Uterus (tissue), 2 donors: ENCODE data around the gene CAP1.

ENCODE experiments used
- POLR2A ChIP-seq, 2 donors: fragments of 450-650 bp; IDR thresholded peaks; one replicate each; pipeline ENCODE4 v1.6.1; 2016; ENCODE audit warnings: antibody characterized with exemption in 2 of 2, mild to moderate bottlenecking in 1 of 2, moderate library complexity in 1 of 2
- TF ChIP-seq, protein P1 (sequence below), 4 experiments: fragments of 200-600 bp in 2 of 4; fragments of 450-650 bp in 2 of 4; sonication (generic) in 2 of 4; IDR thresholded peaks; one replicate each; pipeline ENCODE4 v1.5.1; 2016 to 2019; ENCODE audit warnings: antibody characterized with exemption in 4 of 4, mild to moderate bottlenecking in 2 of 4, moderate library complexity in 1 of 4

- TF ChIP-seq POLR2A (IDR thresholded peaks at IDR 0.05): no peak
- TF ChIP-seq, protein P1, sequence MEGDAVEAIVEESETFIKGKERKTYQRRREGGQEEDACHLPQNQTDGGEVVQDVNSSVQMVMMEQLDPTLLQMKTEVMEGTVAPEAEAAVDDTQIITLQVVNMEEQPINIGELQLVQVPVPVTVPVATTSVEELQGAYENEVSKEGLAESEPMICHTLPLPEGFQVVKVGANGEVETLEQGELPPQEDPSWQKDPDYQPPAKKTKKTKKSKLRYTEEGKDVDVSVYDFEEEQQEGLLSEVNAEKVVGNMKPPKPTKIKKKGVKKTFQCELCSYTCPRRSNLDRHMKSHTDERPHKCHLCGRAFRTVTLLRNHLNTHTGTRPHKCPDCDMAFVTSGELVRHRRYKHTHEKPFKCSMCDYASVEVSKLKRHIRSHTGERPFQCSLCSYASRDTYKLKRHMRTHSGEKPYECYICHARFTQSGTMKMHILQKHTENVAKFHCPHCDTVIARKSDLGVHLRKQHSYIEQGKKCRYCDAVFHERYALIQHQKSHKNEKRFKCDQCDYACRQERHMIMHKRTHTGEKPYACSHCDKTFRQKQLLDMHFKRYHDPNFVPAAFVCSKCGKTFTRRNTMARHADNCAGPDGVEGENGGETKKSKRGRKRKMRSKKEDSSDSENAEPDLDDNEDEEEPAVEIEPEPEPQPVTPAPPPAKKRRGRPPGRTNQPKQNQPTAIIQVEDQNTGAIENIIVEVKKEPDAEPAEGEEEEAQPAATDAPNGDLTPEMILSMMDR (IDR thresholded peaks at IDR 0.05): no peak
These were observed 62.4 kb downstream of the CAP1 start for GRCh38 chr1:40102896-40103295.
